ENCODE results near the gene MAD1L1. TPM values are rescaled to one million over a fixed set of nuclear protein-coding genes. Genes with fewer than 3 reads are reported as not detected.

The MAD1L1 gene
- total and polyA plus RNA-seq, 2 of the 8 experiments (the other 6 are each of a cell fraction or from before 2014, with no cell fraction given) = 40.4 to 44.6 TPM

GRCh38 chr7:2105280-2105679 is 127.5 kb downstream of the MAD1L1 start (continued):
- no peak for TF ChIP-seq RAD21 (IDR thresholded peaks at IDR 0.05 in 1 of 2, conservative IDR thresholded peaks at IDR 0.05 in 1 of 2; ENCODE audit: low read depth in 2 of 2, low read length in 2 of 2)
